Measurements from ENCODE around the gene SORBS2.

GRCh38 chr4:185734930-185735329, 77.1 kb downstream of the SORBS2 start:
- TF ChIP-seq, protein P1, sequence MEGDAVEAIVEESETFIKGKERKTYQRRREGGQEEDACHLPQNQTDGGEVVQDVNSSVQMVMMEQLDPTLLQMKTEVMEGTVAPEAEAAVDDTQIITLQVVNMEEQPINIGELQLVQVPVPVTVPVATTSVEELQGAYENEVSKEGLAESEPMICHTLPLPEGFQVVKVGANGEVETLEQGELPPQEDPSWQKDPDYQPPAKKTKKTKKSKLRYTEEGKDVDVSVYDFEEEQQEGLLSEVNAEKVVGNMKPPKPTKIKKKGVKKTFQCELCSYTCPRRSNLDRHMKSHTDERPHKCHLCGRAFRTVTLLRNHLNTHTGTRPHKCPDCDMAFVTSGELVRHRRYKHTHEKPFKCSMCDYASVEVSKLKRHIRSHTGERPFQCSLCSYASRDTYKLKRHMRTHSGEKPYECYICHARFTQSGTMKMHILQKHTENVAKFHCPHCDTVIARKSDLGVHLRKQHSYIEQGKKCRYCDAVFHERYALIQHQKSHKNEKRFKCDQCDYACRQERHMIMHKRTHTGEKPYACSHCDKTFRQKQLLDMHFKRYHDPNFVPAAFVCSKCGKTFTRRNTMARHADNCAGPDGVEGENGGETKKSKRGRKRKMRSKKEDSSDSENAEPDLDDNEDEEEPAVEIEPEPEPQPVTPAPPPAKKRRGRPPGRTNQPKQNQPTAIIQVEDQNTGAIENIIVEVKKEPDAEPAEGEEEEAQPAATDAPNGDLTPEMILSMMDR (IDR thresholded peaks at IDR 0.05) = no peak
- TF ChIP-seq POLR2AphosphoS5 (IDR thresholded peaks at IDR 0.05) (peak in 3 of 4 donors; percentile 19 to 54 (median 23)), POLR2A (IDR thresholded peaks at IDR 0.05) (no peak), EP300 (IDR thresholded peaks at IDR 0.05) (peak in 3 of 4 donors; percentile 9 to 57 (median 14))
